Measurements from ENCODE around the gene MAP3K3. TPM values are rescaled to one million over a fixed set of nuclear protein-coding genes. Genes with fewer than 3 reads are reported as not detected.

MAP3K3 gene
- total RNA-seq, result 10 to 100 TPM; 38.2 to 94.7 TPM

- H3K27ac ChIP-seq, result peak within 1 kb of the TSS; percentile 86 to 87
- no peaks in the 10 kb centered on the region for H3K36me3 ChIP-seq
- peak within 1 kb of the TSS; percentile 71 to 82 for H3K4me3 ChIP-seq
- DNase-seq (ENCODE audit: low spot score), result peak; percentile 100
- H3K27me3 ChIP-seq, result no peaks in the 10 kb centered on the region
- H3K4me1 ChIP-seq, result peaks cover 0 to 40% of the 10 kb centered on the region in 2 donors
- no peaks in the 10 kb centered on the region for H3K9me3 ChIP-seq
- peak in 1 of 2 donors; percentile 32 for TF ChIP-seq CTCF (IDR thresholded peaks at IDR 0.05)
Observed at GRCh38 chr17:63621684-63622573, at the start of gene MAP3K3. TSS of gene MAP3K3 (plus strand) at chr17:63622417. CDS start at chr17:63622760, 343 bp downstream.

GRCh38 chr17:63573634-63574033 is 48.6 kb upstream of the MAP3K3 start:
- peak in 1 of 2 donors; percentile 32 for TF ChIP-seq CTCF (IDR thresholded peaks at IDR 0.05)
- no peak overlapping the region for H3K27ac ChIP-seq
- no peak overlapping the region for H3K4me3 ChIP-seq

GRCh38 chr17:63578027-63578768 is 44.0 kb upstream of the MAP3K3 start:
- Histone ChIP-seq H3K36me3 (peaks cover 24% of the 10 kb centered on the region), H3K27me3 (no peaks in the 10 kb centered on the region), H3K27ac (no peak overlapping the region), H3K4me3 (no peak overlapping the region), H3K4me1 (peaks cover 0 to 10% of the 10 kb centered on the region in 2 donors), H3K9me3 (no peaks in the 10 kb centered on the region)
- TF ChIP-seq CTCF (IDR thresholded peaks at IDR 0.05), result no peak
- no peak for DNase-seq (ENCODE audit: low spot score)

More at GRCh38 chr17:63573634-63574033, 48.6 kb upstream of the MAP3K3 start:
- H3K9me3 ChIP-seq, result no peaks in the 10 kb centered on the region
- no peaks in the 10 kb centered on the region for H3K36me3 ChIP-seq
- no peaks in the 10 kb centered on the region for H3K27me3 ChIP-seq
- peaks cover 0 to 22% of the 10 kb centered on the region in 2 donors for H3K4me1 ChIP-seq
- no peak for DNase-seq (ENCODE audit: low spot score)

- H3K27ac ChIP-seq, result no peak overlapping the region
- peaks cover 30% of the 10 kb centered on the region for H3K36me3 ChIP-seq
- no peak for TF ChIP-seq CTCF (IDR thresholded peaks at IDR 0.05)
- H3K9me3 ChIP-seq, result no peaks in the 10 kb centered on the region
- DNase-seq (ENCODE audit: low spot score), result no peak
- H3K4me3 ChIP-seq, result no peak overlapping the region
- peaks cover 0 to 10% of the 10 kb centered on the region in 2 donors for H3K4me1 ChIP-seq
- no peaks in the 10 kb centered on the region for H3K27me3 ChIP-seq
Observed at GRCh38 chr17:63578769-63579111, 43.5 kb upstream of the MAP3K3 start.

- Histone ChIP-seq H3K4me1 (peaks cover 0 to 10% of the 10 kb centered on the region in 2 donors), H3K4me3 (no peak overlapping the region), H3K27me3 (no peaks in the 10 kb centered on the region), H3K27ac (no peak overlapping the region), H3K36me3 (peaks cover 39% of the 10 kb centered on the region), H3K9me3 (no peaks in the 10 kb centered on the region)
- no peak for DNase-seq (ENCODE audit: low spot score)
- no peak for TF ChIP-seq CTCF (IDR thresholded peaks at IDR 0.05)
Observed at GRCh38 chr17:63579633-63580032, 42.6 kb upstream of the MAP3K3 start.

Measured in right atrium auricular region (tissue), 2 donors.